ENCODE data around the gene OBP2B. TPM values are rescaled to one million over a fixed set of nuclear protein-coding genes. Genes with fewer than 3 reads are reported as not detected.

Gene OBP2B
- total RNA-seq, 1 experiment from 2014 or later: not detected

- H3K27me3 Mint-ChIP-seq (ENCODE audit: insufficient read depth, unreplicated experiment): peaks cover 24% of the 10 kb centered on the region
- no peak for DNase-seq (ENCODE audit: unreplicated experiment)
- no TSS peak for BruUV-seq (replicated peaks)
- H3K4me1 Mint-ChIP-seq (ENCODE audit: insufficient read depth, unreplicated experiment): no peaks in the 10 kb centered on the region
- CTCF ChIA-PET: interaction anchor here (0.6 kb wide), 1 partner anchor 208 kb away, joined by 3 read pairs; no protein-coding TSS in a partner anchor
- POLR2A ChIA-PET: no interaction called here
- H3K9me3 Mint-ChIP-seq (ENCODE audit: unreplicated experiment): no peaks in the 10 kb centered on the region
- H3K36me3 Mint-ChIP-seq (ENCODE audit: insufficient read depth, unreplicated experiment): no peaks in the 10 kb centered on the region
- intact Hi-C loops (cut with micrococcal nuclease): no loop called here
- no peak for TF ChIP-seq CTCF (IDR thresholded peaks at IDR 0.05; ENCODE audit: unreplicated experiment)
- no peak overlapping the region for H3K27ac Mint-ChIP-seq (ENCODE audit: low read depth, unreplicated experiment)
- H3K4me3 Mint-ChIP-seq (ENCODE audit: unreplicated experiment): no peak overlapping the region
Observed at GRCh38 chr9:133246562-133246961, 37.5 kb upstream of the OBP2B start.

GRCh38 chr9:133242991-133243390, 33.9 kb upstream of the OBP2B start:
- Mint-ChIP-seq H3K27ac (ENCODE audit: low read depth, unreplicated experiment) (no peak overlapping the region), H3K4me3 (ENCODE audit: unreplicated experiment) (no peak overlapping the region), H3K36me3 (ENCODE audit: insufficient read depth, unreplicated experiment) (no peaks in the 10 kb centered on the region), H3K9me3 (ENCODE audit: unreplicated experiment) (no peaks in the 10 kb centered on the region), H3K27me3 (ENCODE audit: insufficient read depth, unreplicated experiment) (peaks cover 9% of the 10 kb centered on the region), H3K4me1 (ENCODE audit: insufficient read depth, unreplicated experiment) (no peaks in the 10 kb centered on the region)
- ChIA-PET POLR2A (no interaction called here), CTCF (interaction anchor here (0.5 to 0.7 kb wide), 2 partner anchors 290 to 970 kb away, joined by 3 read pairs; no protein-coding TSS in a partner anchor)
- no peak for TF ChIP-seq CTCF (IDR thresholded peaks at IDR 0.05; ENCODE audit: unreplicated experiment)
- no TSS peak for BruUV-seq (replicated peaks)
- no peak for DNase-seq (ENCODE audit: unreplicated experiment)
- intact Hi-C loops (cut with micrococcal nuclease): no loop called here

GRCh38 chr9:133242241-133242640, 33.2 kb upstream of the OBP2B start:
- ChIA-PET CTCF (interaction anchor here (0.5 kb wide), 1 partner anchor 290 kb away, joined by 3 read pairs; no protein-coding TSS in a partner anchor), POLR2A (no interaction called here)
- intact Hi-C loops (cut with micrococcal nuclease): no loop called here
- no peak for TF ChIP-seq CTCF (IDR thresholded peaks at IDR 0.05; ENCODE audit: unreplicated experiment)
- Mint-ChIP-seq H3K4me3 (ENCODE audit: unreplicated experiment) (no peak overlapping the region), H3K9me3 (ENCODE audit: unreplicated experiment) (no peaks in the 10 kb centered on the region), H3K27me3 (ENCODE audit: insufficient read depth, unreplicated experiment) (peaks cover 14% of the 10 kb centered on the region), H3K4me1 (ENCODE audit: insufficient read depth, unreplicated experiment) (no peaks in the 10 kb centered on the region), H3K36me3 (ENCODE audit: insufficient read depth, unreplicated experiment) (no peaks in the 10 kb centered on the region), H3K27ac (ENCODE audit: low read depth, unreplicated experiment) (no peak overlapping the region)
- no TSS peak for BruUV-seq (replicated peaks)
- no peak for DNase-seq (ENCODE audit: unreplicated experiment)

GRCh38 chr9:133239533-133240090, 30.6 kb upstream of the OBP2B start:
- peaks cover 15% of the 10 kb centered on the region for H3K27me3 Mint-ChIP-seq (ENCODE audit: insufficient read depth, unreplicated experiment)
- DNase-seq (ENCODE audit: unreplicated experiment): no peak
- POLR2A ChIA-PET: no interaction called here
- H3K4me1 Mint-ChIP-seq (ENCODE audit: insufficient read depth, unreplicated experiment): no peaks in the 10 kb centered on the region
- H3K4me3 Mint-ChIP-seq (ENCODE audit: unreplicated experiment): no peak overlapping the region
- CTCF ChIA-PET: interaction anchor here (0.7 to 1.1 kb wide), 2 partner anchors 59 to 631 kb away, joined by 3 read pairs; no protein-coding TSS in a partner anchor
- intact Hi-C loops (cut with micrococcal nuclease): no loop called here
- BruUV-seq (replicated peaks): no TSS peak
- no peaks in the 10 kb centered on the region for H3K9me3 Mint-ChIP-seq (ENCODE audit: unreplicated experiment)
- H3K36me3 Mint-ChIP-seq (ENCODE audit: insufficient read depth, unreplicated experiment): no peaks in the 10 kb centered on the region
- H3K27ac Mint-ChIP-seq (ENCODE audit: low read depth, unreplicated experiment): no peak overlapping the region
- TF ChIP-seq CTCF (IDR thresholded peaks at IDR 0.05; ENCODE audit: unreplicated experiment): no peak

Data from MCF 10A (cell line).